HepG2 (cell line): ENCODE data around the gene AGK. TPM values are rescaled to one million over a fixed set of nuclear protein-coding genes. Genes with fewer than 3 reads are reported as not detected.

Experiments used
- ATAC-seq: fragments of 200-7000 bp; cut with Tn5 transposase; 3 replicates; pipeline ENCODE4 v1.9.1; 2020; ENCODE audit warnings: mild to moderate bottlenecking, moderate library complexity
- BruUV-seq: library from RNA; stranded (reverse); fragments of 400-500 nt; replicated peaks from 2 replicates; lab custom pipeline; 2021; lab: Mats Ljungman, UMichigan
- CTCF ChIA-PET: fragments of 300-600 bp; formaldehyde crosslinking; extraction: SDS; loops from one replicate; lab custom pipeline; 2021; ENCODE audit warnings: low total read pairs, inconsistent platforms, low intra/inter-chr PET ratio; lab: Yijun Ruan, JAX
- POLR2A ChIA-PET: fragments of 350-600 bp; sonication (Branson Sonifier 250); formaldehyde crosslinking; loops from one replicate; lab custom pipeline; 2020; ENCODE audit warnings: antibody characterized with exemption, inconsistent platforms; lab: Yijun Ruan, JAX
- DNase-seq: peaks from one replicate; pipeline ENCODE4 v3.0.0-alpha.2; 2015; ENCODE audit warnings: low spot score
- FAIRE-seq: peaks from 3 replicates; lab custom pipeline; 2011; peaks lifted over from hg19 to GRCh38; lab: Jason Lieb, UNC
- H2AFZ ChIP-seq: one replicate; pipeline ENCODE4 v1.6.1; 2011; ENCODE audit warnings: low read length, inconsistent platforms
- H3K27ac ChIP-seq: fragments of 300-600 bp; 3 replicates; pipeline ENCODE4 v1.8.0; 2011; ENCODE audit warnings: mixed run types, mild to moderate bottlenecking, mixed read lengths, low read length, inconsistent platforms; ENCODE audit not compliant: insufficient read depth; ENCODE audit errors: extremely low read length
- H3K27me3 ChIP-seq, 2 experiments: fragments of 200-600 bp in 1 of 2; 2 replicates in 1 of 2; 3 replicates in 1 of 2; pipeline versions ENCODE4 v1.6.0 to v1.8.0; 2011; ENCODE audit warnings: low read length in 2 of 2, mild to moderate bottlenecking in 2 of 2, moderate library complexity in 2 of 2, inconsistent platforms in 1 of 2; ENCODE audit not compliant: insufficient read depth in 2 of 2, control insufficient read depth in 1 of 2
- H3K36me3 ChIP-seq, 2 experiments: fragments of 200-600 bp in 1 of 2; replicated peaks in 1 of 2; 2 replicates in 1 of 2; 3 replicates in 1 of 2; pipeline versions ENCODE4 v1.5.1 to v1.8.0; 2011; ENCODE audit warnings: low read length in 2 of 2, inconsistent platforms in 1 of 2; ENCODE audit not compliant: insufficient read depth in 2 of 2, control insufficient read depth in 1 of 2
- H3K4me1 ChIP-seq: 2 replicates; pipeline ENCODE4 v1.5.1; 2012; ENCODE audit warnings: low read length, inconsistent platforms; ENCODE audit not compliant: insufficient read depth
- H3K4me2 ChIP-seq: 2 replicates; pipeline ENCODE4 v1.6.0; 2011; ENCODE audit warnings: low read depth, low read length, inconsistent platforms
- H3K4me3 ChIP-seq, 3 experiments: fragments of 200-600 bp in 1 of 3; sonication (generic), shearing (Covaris generic) in 1 of 3; replicated peaks in 1 of 3; 2 replicates each; pipeline ENCODE4 v1.5.1; 2011 to 2016; ENCODE audit warnings: low read length in 3 of 3, inconsistent platforms in 2 of 3, low read depth in 2 of 3, mild to moderate bottlenecking in 2 of 3, control low read depth in 1 of 3, mixed read lengths in 1 of 3; ENCODE audit not compliant: insufficient read depth in 1 of 3
- H3K79me2 ChIP-seq: one replicate; pipeline ENCODE4 v1.6.1; 2011; ENCODE audit warnings: low read length, inconsistent platforms; ENCODE audit not compliant: insufficient read depth
- H3K9ac ChIP-seq: 2 replicates; pipeline ENCODE4 v1.6.0; 2011; ENCODE audit warnings: mild to moderate bottlenecking, low read depth, low read length, inconsistent platforms; ENCODE audit not compliant: insufficient read depth
- H3K9me3 ChIP-seq: 2 replicates; pipeline ENCODE4 v1.5.1; 2012; ENCODE audit warnings: mild to moderate bottlenecking, low read length
- H4K20me1 ChIP-seq: 2 replicates; pipeline ENCODE4 v1.6.0; 2011; ENCODE audit warnings: inconsistent platforms, mild to moderate bottlenecking, low read length, moderate library complexity; ENCODE audit not compliant: insufficient read depth
- EEA1 ChIP-seq: sonication (generic); formaldehyde crosslinking; IDR thresholded peaks from 2 replicates; pipeline ENCODE4 v1.5.1; 2020; ENCODE audit warnings: mild to moderate bottlenecking, missing genetic modification reagents, borderline replicate concordance
- KDM4B ChIP-seq: sonication (generic); formaldehyde crosslinking; IDR thresholded peaks from 2 replicates; pipeline ENCODE4 v1.4.0; 2020; ENCODE audit warnings: missing genetic modification reagents
- NONO ChIP-seq, 2 experiments: fragments of 450-650 bp in 1 of 2; sonication (generic) in 1 of 2; formaldehyde crosslinking in 1 of 2; IDR thresholded peaks in 1 of 2; conservative IDR thresholded peaks in 1 of 2; 2 replicates each; pipeline versions ENCODE4 v1.6.1 to v1.8.0; 2017 to 2022; ENCODE audit warnings: mild to moderate bottlenecking in 1 of 2, missing genetic modification reagents in 1 of 2, moderate library complexity in 1 of 2
- ZNF3 ChIP-seq: IDR thresholded peaks from 2 replicates; pipeline ENCODE4 v1.7.0; 2017; ENCODE audit warnings: inconsistent platforms
- ZNF382 ChIP-seq: sonication (generic); formaldehyde crosslinking; IDR thresholded peaks from 2 replicates; pipeline ENCODE4 v1.5.0; 2020; ENCODE audit warnings: missing genetic modification reagents, mild to moderate bottlenecking, borderline replicate concordance
- ZNF572 ChIP-seq: sonication (generic); formaldehyde crosslinking; IDR thresholded peaks from 2 replicates; pipeline ENCODE4 v1.5.1; 2020; ENCODE audit warnings: mild to moderate bottlenecking, missing genetic modification reagents
- ZNF790 ChIP-seq: sonication (generic); formaldehyde crosslinking; IDR thresholded peaks from 2 replicates; pipeline ENCODE4 v1.8.0; 2022; ENCODE audit warnings: missing genetic modification reagents, mild to moderate bottlenecking, borderline replicate concordance
- WGBS: methylation state at CpG from one replicate; pipeline ENCODE4 v1.1.6; 2017; ENCODE audit warnings: low lambda C conversion rate; 5-methylcytosine and 5-hydroxymethylcytosine counted together
- in situ Hi-C: cut with HindIII; loops from 2 replicates; pipeline ENCODE4 v1.10.0; 2017; ENCODE audit warnings: low pct_unique_long_range_greater_than_20kb; ENCODE audit not compliant: extremely low pct_ligation_motif_present
- intact Hi-C: fragments of 100-400 bp; cut with micrococcal nuclease; formaldehyde crosslinking; loops from one replicate; pipeline ENCODE4 v1.10.0; 2022; ENCODE audit not compliant: unreplicated experiment
- polyA plus RNA-seq, 8 experiments: library from polyadenylated mRNA; depleted of rRNA in 3 of 8; stranded (reverse) in 7 of 8; unstranded in 1 of 8; fragments of >200 nt; fragmentation: Illumina TruSeq in 4 of 8; extraction: Trizol in 4 of 8; gene quantifications; 2 replicates each; pipeline versions ENCODE4 v1.2.1 to v1.2.3, GENCODE V29; 2011 to 2016; ENCODE audit warnings: low read depth in 4 of 8, missing spikeins in 1 of 8, mixed read lengths in 1 of 8; ENCODE audit not compliant: insufficient read depth in 1 of 8
- total RNA-seq, 5 experiments: library from RNA; depleted of rRNA; stranded (reverse); fragments of >200 nt; fragmentation: Illumina TruSeq; extraction: Trizol; gene quantifications; 2 replicates each; pipeline ENCODE4 v1.2.3, GENCODE V29; 2016; ENCODE audit warnings: low read depth in 1 of 5

The AGK gene
- total and polyA plus RNA-seq, 2 of the 13 experiments (the other 11 are each of a cell fraction or from before 2014, with no cell fraction given), result 23.7 to 30.1 TPM

DNA sequence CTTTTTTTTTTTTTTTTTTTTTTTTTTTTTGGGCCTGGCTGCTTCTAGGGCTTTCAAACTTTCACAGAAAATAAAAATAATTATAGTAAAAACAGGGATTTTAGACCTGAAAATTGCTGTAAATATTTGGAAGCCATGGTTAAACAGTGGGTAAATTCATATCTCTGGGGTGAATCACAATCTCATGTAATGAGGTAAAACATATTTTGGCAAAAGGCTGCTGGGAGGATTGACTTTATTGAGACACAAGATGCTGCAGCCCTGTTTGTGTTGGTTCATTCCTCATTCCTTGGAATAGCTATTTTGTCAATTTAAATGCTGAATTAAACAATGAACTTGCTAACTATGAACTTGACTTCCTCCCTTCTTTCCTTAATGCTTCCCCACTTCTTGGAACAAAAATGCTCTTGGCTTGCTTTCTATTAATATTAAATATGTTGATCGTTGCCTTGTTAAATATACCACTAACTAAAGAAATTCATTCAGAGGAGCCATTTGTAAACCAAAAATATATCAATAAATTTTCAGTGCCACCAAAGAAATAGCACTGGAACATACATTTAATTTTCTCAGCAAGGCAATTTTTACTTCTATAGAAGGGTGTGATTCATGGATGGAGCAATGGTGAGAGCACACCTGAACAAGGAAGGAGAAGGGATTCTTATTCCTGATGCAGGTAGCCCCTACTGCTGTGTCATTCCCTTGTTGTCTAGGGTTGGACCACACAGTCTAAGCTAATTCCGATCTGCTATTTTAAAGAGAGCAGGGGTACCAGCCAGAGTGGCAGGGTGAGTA, 24.6 kb downstream of the AGK start:
- H3K9me3 ChIP-seq, result peaks cover 8% of the 10 kb centered on the region; the same call in 1 of the 2 replicates
- H3K4me2 ChIP-seq, result no peak overlapping the region
- no peak overlapping the region for H3K9ac ChIP-seq
- no peak overlapping the region for H2AFZ ChIP-seq
- no peaks in the 10 kb centered on the region for H3K79me2 ChIP-seq
- intact Hi-C loops, result no loop called here
- FAIRE-seq (no peak), ATAC-seq (no peak), DNase-seq (no peak)
- peaks cover 1 to 3% of the 10 kb centered on the region in 2 experiments; a peak in 3 of 5 replicates for H3K36me3 ChIP-seq
- H3K4me3 ChIP-seq, result no peak overlapping the region
- CTCF ChIA-PET, result no interaction called here
- TF ChIP-seq KDM4B (CRISPR knock-in tag) (no peak), ZNF3 (CRISPR knock-in tag) (no peak), ZNF382 (no peak), EEA1 (CRISPR knock-in tag) (no peak), ZNF790 (CRISPR knock-in tag) (no peak), NONO (IDR thresholded peaks at IDR 0.05) (no peak), NONO (CRISPR knock-in tag; conservative IDR thresholded peaks at IDR 0.05) (no peak), ZNF572 (no peak)
- in situ Hi-C loops, result no loop called here
- no peaks in the 10 kb centered on the region for H4K20me1 ChIP-seq
- POLR2A ChIA-PET, result no interaction called here
- no TSS peak for BruUV-seq
- H3K27me3 ChIP-seq, result no peaks in the 10 kb centered on the region
- no peak overlapping the region for H3K27ac ChIP-seq
- WGBS, result 93% methylated on average over 2 of the region's 2 CpGs
- H3K4me1 ChIP-seq, result no peaks in the 10 kb centered on the region
